Fibroblast of skin of back (primary cell): Measurements from ENCODE around the gene RRAS.
"Not testable (repeated sequence)": the region's sequence is repeated elsewhere in the genome, so short reads cannot be mapped to it uniquely, and the experiment has no call there.

Source experiments
- DNase-seq: peaks from one replicate; pipeline ENCODE4 v3.0.0-alpha.2; 2013

Gene RRAS

GRCh38 chr19:49631014-49631588 is 8.8 kb downstream of the RRAS start:
- no peak for DNase-seq

- no peak for DNase-seq
Observed at GRCh38 chr19:49629659-49630058, 10.3 kb downstream of the RRAS start.

GRCh38 chr19:49626226-49626625 is 13.7 kb downstream of the RRAS start:
- no peak for DNase-seq

GRCh38 chr19:49624967-49625910 is 14.7 kb downstream of the RRAS start:
- DNase-seq, result no peak

- DNase-seq, result not testable (repeated sequence)
Observed at GRCh38 chr19:49617860-49618259, 22.1 kb downstream of the RRAS start.

- DNase-seq, result no peak
Observed at GRCh38 chr19:49616945-49617344, 23.0 kb downstream of the RRAS start.

- DNase-seq, result no peak
Observed at GRCh38 chr19:49616532-49616931, 23.4 kb downstream of the RRAS start.

GRCh38 chr19:49615861-49616260 is 24.1 kb downstream of the RRAS start:
- no peak for DNase-seq

- peak; percentile 85 for DNase-seq
Observed at GRCh38 chr19:49614096-49614833, 25.7 kb downstream of the RRAS start.

- no peak for DNase-seq
Observed at GRCh38 chr19:49613374-49613773, 26.6 kb downstream of the RRAS start.

GRCh38 chr19:49609499-49610092 is 30.3 kb downstream of the RRAS start:
- no peak for DNase-seq

- no peak for DNase-seq
Observed at GRCh38 chr19:49605605-49606004, 34.3 kb downstream of the RRAS start.

GRCh38 chr19:49602806-49603205 is 37.1 kb downstream of the RRAS start:
- no peak for DNase-seq

- DNase-seq, result no peak
Observed at GRCh38 chr19:49601482-49602038, 38.4 kb downstream of the RRAS start.

GRCh38 chr19:49599378-49600295 is 40.3 kb downstream of the RRAS start:
- DNase-seq, result no peak

- DNase-seq, result no peak
Observed at GRCh38 chr19:49597703-49597974, 42.3 kb downstream of the RRAS start.

GRCh38 chr19:49596954-49597702 is 42.8 kb downstream of the RRAS start:
- DNase-seq, result no peak

GRCh38 chr19:49596407-49596806 is 43.5 kb downstream of the RRAS start:
- DNase-seq, result no peak

GRCh38 chr19:49595819-49596404 is 44.0 kb downstream of the RRAS start:
- no peak for DNase-seq

- no peak for DNase-seq
Observed at GRCh38 chr19:49594993-49595818, 44.7 kb downstream of the RRAS start.
